Measurements from ENCODE around the gene PPM1L. TPM values are rescaled to one million over a fixed set of nuclear protein-coding genes. Genes with fewer than 3 reads are reported as not detected.
"Not testable (repeated sequence)": the region's sequence is repeated elsewhere in the genome, so short reads cannot be mapped to it uniquely, and the experiment has no call there.

The PPM1L gene
- total and polyA plus RNA-seq, 2 donors (not counting 1 experiment from before 2014, with no cell fraction given) = 1.1 to 12.0 TPM

- Histone ChIP-seq H2AFZ (ENCODE audit: insufficient read depth, low read depth, low read length, poor library complexity, severe bottlenecking) (no peak overlapping the region), H3K27ac (ENCODE audit: low read length in 2 of 2) (no peak overlapping the region)
- intact Hi-C loops (cut with micrococcal nuclease) = no loop called here
Measured at GRCh38 chr3:160709477-160710182, 46.4 kb upstream of the PPM1L start.

GRCh38 chr3:160713144-160713543 lies 42.9 kb upstream of the PPM1L start:
- POLR2A ChIA-PET = not testable (repeated sequence)
- CTCF ChIA-PET = interaction anchor here (1.7 kb wide), 1 partner anchor 228 kb away, joined by 6 read pairs; no protein-coding TSS in a partner anchor
- WGBS (ENCODE audit: insufficient coverage) = no CpG with 5 or more reads among the region's 3 CpGs

More at GRCh38 chr3:160709477-160710182, 46.4 kb upstream of the PPM1L start:
- Histone ChIP-seq H3K4me3 (ENCODE audit: control extremely low read depth in 1 of 5, extremely low read depth in 1 of 5, insufficient read depth in 1 of 5, low read depth in 2 of 5, low read length in 4 of 5) (no peak overlapping the region), H4K20me1 (ENCODE audit: control insufficient read depth, insufficient read depth, low read length, poor library complexity, severe bottlenecking) (no peaks in the 10 kb centered on the region), H3K4me1 (ENCODE audit: control insufficient read depth in 2 of 2, insufficient read depth in 2 of 2, low read length in 2 of 2) (no peaks in the 10 kb centered on the region), H3K9me3 (ENCODE audit: control extremely low read depth in 1 of 3, control insufficient read depth in 2 of 3, insufficient read depth in 1 of 3, low read length in 2 of 3) (no peaks in the 10 kb centered on the region), H3K79me2 (ENCODE audit: control insufficient read depth, insufficient read depth, low read length) (no peaks in the 10 kb centered on the region), H3K4me2 (replicated peaks; ENCODE audit: low read depth, low read length, poor library complexity, severe bottlenecking) (no peak overlapping the region), H3K36me3 (replicated peaks in 1 of 2; ENCODE audit: control extremely low read depth in 1 of 2, control insufficient read depth in 1 of 2, extremely low read depth in 1 of 2, insufficient read depth in 2 of 2, low read length in 1 of 2) (no peaks in the 10 kb centered on the region), H3K9ac (ENCODE audit: low read length) (no peak overlapping the region), H3K27me3 (replicated peaks in 1 of 4; ENCODE audit: control extremely low read depth in 1 of 4, control insufficient read depth in 3 of 4, insufficient read depth in 4 of 4, low read length in 3 of 4) (peaks cover 0 to 18% (median 7%) of the 10 kb centered on the region in 4 experiments)
- Mint-ChIP-seq H3K27me3 (peaks cover 33% of the 10 kb centered on the region), H3K9me3 (ENCODE audit: insufficient read depth) (peaks cover 3% of the 10 kb centered on the region), H3K4me3 (no peak overlapping the region), H3K27ac (no peak overlapping the region), H3K4me1 (no peaks in the 10 kb centered on the region)
- ChIA-PET CTCF (interaction anchor here (0.9 to 2.8 kb wide), 5 partner anchors 222 to 234 kb away, joined by 3 to 28 read pairs (median 8); no protein-coding TSS in a partner anchor), POLR2A (no interaction called here)
- no peak for ATAC-seq (ENCODE audit: low read depth)
- no peak for DNase-seq
- TF ChIP-seq EZH2 (IDR thresholded peaks at IDR 0.05; ENCODE audit: borderline replicate concordance, insufficient read depth, low read depth, low read length, poor library complexity, severe bottlenecking) = no peak
- no peak for TF ChIP-seq CTCF (IDR thresholded peaks at IDR 0.05)
- whole genome bisulfite sequencing (ENCODE audit: insufficient coverage) = 100% methylated on average over 1 of the region's 3 CpGs

More at GRCh38 chr3:160713144-160713543, 42.9 kb upstream of the PPM1L start:
- H3K4me1 ChIP-seq (ENCODE audit: control insufficient read depth in 2 of 2, insufficient read depth in 2 of 2, low read length in 2 of 2); H3K79me2 ChIP-seq (ENCODE audit: control insufficient read depth, insufficient read depth, low read length); H3K4me2 ChIP-seq (replicated peaks; ENCODE audit: low read depth, low read length, poor library complexity, severe bottlenecking); H3K27me3 ChIP-seq (replicated peaks in 1 of 4; ENCODE audit: control extremely low read depth in 1 of 4, control insufficient read depth in 3 of 4, insufficient read depth in 4 of 4, low read length in 3 of 4); H3K4me1 Mint-ChIP-seq; ATAC-seq (ENCODE audit: low read depth); H4K20me1 ChIP-seq (ENCODE audit: control insufficient read depth, insufficient read depth, low read length, poor library complexity, severe bottlenecking); H3K4me3 Mint-ChIP-seq; H3K9me3 Mint-ChIP-seq (ENCODE audit: insufficient read depth); H2AFZ ChIP-seq (ENCODE audit: insufficient read depth, low read depth, low read length, poor library complexity, severe bottlenecking); DNase-seq; H3K27ac ChIP-seq (ENCODE audit: low read length in 2 of 2); intact Hi-C loops (cut with micrococcal nuclease); H3K9ac ChIP-seq (ENCODE audit: low read length); H3K4me3 ChIP-seq (ENCODE audit: control extremely low read depth in 1 of 5, extremely low read depth in 1 of 5, insufficient read depth in 1 of 5, low read depth in 2 of 5, low read length in 4 of 5); H3K36me3 ChIP-seq (replicated peaks in 1 of 2; ENCODE audit: control extremely low read depth in 1 of 2, control insufficient read depth in 1 of 2, extremely low read depth in 1 of 2, insufficient read depth in 2 of 2, low read length in 1 of 2); H3K27ac Mint-ChIP-seq; H3K9me3 ChIP-seq (ENCODE audit: control extremely low read depth in 1 of 3, control insufficient read depth in 2 of 3, insufficient read depth in 1 of 3, low read length in 2 of 3): not testable (repeated sequence)
- peaks cover 13% of the 10 kb centered on the region for H3K27me3 Mint-ChIP-seq

Data from B cell (primary cell).